ENCODE results near the gene ELAPOR2.

The ELAPOR2 gene

GRCh38 chr7:87027900-87028299 is 31.6 kb downstream of the ELAPOR2 start:
- in situ Hi-C loops (cut with HindIII; ENCODE audit: low pct_ligation_motif_present, low sequenced_read_pairs), result no loop called here
- DNase-seq, result no peak
- Histone ChIP-seq H3K27me3 (replicated peaks) (no peaks in the 10 kb centered on the region), H3K36me3 (replicated peaks) (no peaks in the 10 kb centered on the region), H3K4me3 (ENCODE audit: low read depth, low read length) (no peak overlapping the region), H3K27ac (no peak overlapping the region)
- no peak for TF ChIP-seq CTCF (IDR thresholded peaks at IDR 0.05; ENCODE audit: low read depth, low read length, missing control alignments)

- Histone ChIP-seq H3K4me3 (ENCODE audit: low read depth, low read length) (no peak overlapping the region), H3K27ac (no peak overlapping the region), H3K27me3 (replicated peaks) (no peaks in the 10 kb centered on the region), H3K36me3 (replicated peaks) (no peaks in the 10 kb centered on the region)
- in situ Hi-C loops (cut with HindIII; ENCODE audit: low pct_ligation_motif_present, low sequenced_read_pairs), result no loop called here
- DNase-seq, result no peak
- TF ChIP-seq CTCF (IDR thresholded peaks at IDR 0.05; ENCODE audit: low read depth, low read length, missing control alignments), result no peak
Observed at GRCh38 chr7:87021285-87021684, 38.2 kb downstream of the ELAPOR2 start.

DNA sequence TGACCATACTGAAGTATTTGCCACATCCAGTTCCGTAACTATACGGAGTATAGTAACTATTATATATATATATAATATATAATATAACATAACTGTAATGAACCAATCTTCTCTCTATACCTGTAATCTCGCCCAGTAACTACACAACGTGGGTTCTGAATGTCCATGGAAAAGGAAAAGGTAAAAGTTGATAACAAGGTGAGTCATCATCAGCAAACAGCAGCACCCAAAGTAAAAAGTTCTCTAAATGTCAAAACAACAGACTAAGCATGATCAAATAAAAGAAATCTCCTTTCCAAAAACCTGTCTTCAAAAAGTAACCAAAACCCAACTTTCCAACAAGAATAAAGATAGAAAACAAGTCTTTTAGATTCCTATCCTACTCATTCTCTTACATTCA is 42.8 kb downstream of the ELAPOR2 start:
- no peak for TF ChIP-seq CTCF (IDR thresholded peaks at IDR 0.05; ENCODE audit: low read depth, low read length, missing control alignments)
- H3K27ac ChIP-seq, result no peak overlapping the region
- DNase-seq, result no peak
- H3K4me3 ChIP-seq (ENCODE audit: low read depth, low read length), result no peak overlapping the region
- no peaks in the 10 kb centered on the region for H3K36me3 ChIP-seq (replicated peaks)
- in situ Hi-C loops (cut with HindIII; ENCODE audit: low pct_ligation_motif_present, low sequenced_read_pairs), result no loop called here
- no peaks in the 10 kb centered on the region for H3K27me3 ChIP-seq (replicated peaks)

GRCh38 chr7:87013840-87014190 is 45.6 kb downstream of the ELAPOR2 start:
- Histone ChIP-seq H3K36me3 (replicated peaks) (no peaks in the 10 kb centered on the region), H3K27ac (no peak overlapping the region), H3K27me3 (replicated peaks) (no peaks in the 10 kb centered on the region), H3K4me3 (ENCODE audit: low read depth, low read length) (no peak overlapping the region)
- no peak for DNase-seq
- TF ChIP-seq CTCF (IDR thresholded peaks at IDR 0.05; ENCODE audit: low read depth, low read length, missing control alignments), result no peak
- in situ Hi-C loops (cut with HindIII; ENCODE audit: low pct_ligation_motif_present, low sequenced_read_pairs), result no loop called here

DNA sequence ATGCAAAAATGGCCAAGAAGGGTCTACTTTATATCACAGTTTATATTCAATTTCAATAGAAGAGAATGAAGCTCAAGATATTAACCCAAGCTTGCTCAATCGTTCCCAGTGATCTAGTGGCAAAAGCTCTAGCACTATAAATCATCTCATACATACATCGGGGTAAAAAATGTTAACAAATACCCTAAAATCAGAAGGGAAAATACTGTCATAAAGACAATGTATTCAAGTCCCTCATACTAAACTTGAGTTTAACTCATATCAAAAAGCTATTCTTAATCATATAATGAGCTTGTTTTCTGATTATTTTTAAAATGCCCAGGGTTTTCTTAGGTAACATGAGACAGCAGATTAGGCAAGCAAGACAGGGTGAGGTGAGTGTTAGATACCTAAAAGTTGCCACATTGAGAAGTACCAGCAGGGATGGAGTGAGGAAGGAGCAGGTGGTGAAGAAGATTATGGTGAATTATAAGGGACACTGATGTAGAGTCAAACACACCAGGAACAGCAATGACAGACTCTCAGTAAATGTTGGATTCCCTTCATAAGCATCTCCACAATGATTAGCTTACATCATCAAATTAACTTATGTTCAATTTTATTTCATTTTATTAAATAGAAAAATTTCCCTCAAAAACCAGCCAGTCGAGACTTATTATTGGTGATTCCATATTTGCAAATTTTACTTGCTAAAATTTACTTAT is 46.2 kb downstream of the ELAPOR2 start:
- no peak overlapping the region for H3K4me3 ChIP-seq (ENCODE audit: low read depth, low read length)
- no peak for TF ChIP-seq CTCF (IDR thresholded peaks at IDR 0.05; ENCODE audit: low read depth, low read length, missing control alignments)
- in situ Hi-C loops (cut with HindIII; ENCODE audit: low pct_ligation_motif_present, low sequenced_read_pairs), result no loop called here
- H3K36me3 ChIP-seq (replicated peaks), result no peaks in the 10 kb centered on the region
- H3K27ac ChIP-seq, result no peak overlapping the region
- no peak for DNase-seq
- no peaks in the 10 kb centered on the region for H3K27me3 ChIP-seq (replicated peaks)
